Glutamatergic neuron (in vitro differentiated cells): ENCODE data around the gene SST. TPM values are rescaled to one million over a fixed set of nuclear protein-coding genes. Genes with fewer than 3 reads are reported as not detected.
"Not testable (repeated sequence)": the region's sequence is repeated elsewhere in the genome, so short reads cannot be mapped to it uniquely, and the experiment has no call there.

Experiments used
- DNase-seq: peaks from one replicate; pipeline ENCODE4 v3.0.0; 2022
- H3K27ac Mint-ChIP-seq: one replicate; pipeline ENCODE4 v1.8.0; 2020; ENCODE audit warnings: mild to moderate bottlenecking, mixed read lengths, inconsistent platforms; ENCODE audit not compliant: unreplicated experiment
- H3K27me3 Mint-ChIP-seq: one replicate; pipeline ENCODE4 v1.8.0; 2020; ENCODE audit warnings: mild to moderate bottlenecking, moderate library complexity, mixed read lengths, inconsistent platforms; ENCODE audit not compliant: unreplicated experiment
- H3K36me3 Mint-ChIP-seq: one replicate; pipeline ENCODE4 v1.8.0; 2020; ENCODE audit warnings: mild to moderate bottlenecking, mixed read lengths, inconsistent platforms; ENCODE audit not compliant: unreplicated experiment
- H3K4me1 Mint-ChIP-seq: one replicate; pipeline ENCODE4 v1.8.0; 2020; ENCODE audit warnings: mild to moderate bottlenecking, low read depth, mixed read lengths, inconsistent platforms; ENCODE audit not compliant: unreplicated experiment
- H3K4me3 Mint-ChIP-seq: one replicate; pipeline ENCODE4 v1.8.0; 2020; ENCODE audit warnings: mild to moderate bottlenecking, mixed read lengths, inconsistent platforms; ENCODE audit not compliant: unreplicated experiment
- H3K9me3 Mint-ChIP-seq: one replicate; pipeline ENCODE4 v1.8.0; 2020; ENCODE audit warnings: mild to moderate bottlenecking, moderate library complexity, mixed read lengths, inconsistent platforms; ENCODE audit not compliant: unreplicated experiment
- total RNA-seq: library from RNA; stranded (reverse); fragmentation: NEBNext Ultra II Directional; extraction: Animal tissue kit (Norgen Biotek cat#: 25700); gene quantifications from one replicate; pipeline ENCODE4 v1.2.1, GENCODE V29; 2021; ENCODE audit not compliant: unreplicated experiment
- TF ChIP-seq, protein P1 (sequence below): fragments of 200-600 bp; sonication (generic); IDR thresholded peaks from one replicate; pipeline ENCODE4 v1.5.0; 2021; ENCODE audit not compliant: partially characterized antibody, unreplicated experiment

The SST gene
- total RNA-seq, 1 donor from 2014 or later = 1,741 TPM

DNA sequence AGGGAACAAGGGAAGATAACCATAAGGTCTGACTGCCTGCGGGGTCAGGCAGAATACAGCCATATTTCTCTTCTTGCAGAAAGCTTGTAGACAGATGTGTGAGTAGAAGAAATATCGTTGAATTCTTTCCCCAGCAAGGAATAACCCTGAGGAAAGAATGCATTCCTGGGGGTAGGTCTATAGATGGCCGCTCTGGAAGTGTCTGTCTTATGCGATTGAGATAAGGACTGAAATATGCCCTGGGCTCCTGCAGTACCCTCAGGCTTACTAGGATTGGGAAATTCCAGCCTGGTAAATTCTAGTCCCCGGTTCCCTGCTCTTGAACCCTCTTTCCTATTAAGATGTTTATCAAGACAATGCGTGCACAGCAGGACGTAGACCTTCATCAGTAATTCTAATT lies 15.8 kb upstream of the SST start:
- Mint-ChIP-seq H3K36me3 (no peaks in the 10 kb centered on the region), H3K4me1 (no peaks in the 10 kb centered on the region), H3K9me3 (no peaks in the 10 kb centered on the region), H3K4me3 (no peak overlapping the region), H3K27ac (no peak overlapping the region), H3K27me3 (no peaks in the 10 kb centered on the region)
- TF ChIP-seq, protein P1, sequence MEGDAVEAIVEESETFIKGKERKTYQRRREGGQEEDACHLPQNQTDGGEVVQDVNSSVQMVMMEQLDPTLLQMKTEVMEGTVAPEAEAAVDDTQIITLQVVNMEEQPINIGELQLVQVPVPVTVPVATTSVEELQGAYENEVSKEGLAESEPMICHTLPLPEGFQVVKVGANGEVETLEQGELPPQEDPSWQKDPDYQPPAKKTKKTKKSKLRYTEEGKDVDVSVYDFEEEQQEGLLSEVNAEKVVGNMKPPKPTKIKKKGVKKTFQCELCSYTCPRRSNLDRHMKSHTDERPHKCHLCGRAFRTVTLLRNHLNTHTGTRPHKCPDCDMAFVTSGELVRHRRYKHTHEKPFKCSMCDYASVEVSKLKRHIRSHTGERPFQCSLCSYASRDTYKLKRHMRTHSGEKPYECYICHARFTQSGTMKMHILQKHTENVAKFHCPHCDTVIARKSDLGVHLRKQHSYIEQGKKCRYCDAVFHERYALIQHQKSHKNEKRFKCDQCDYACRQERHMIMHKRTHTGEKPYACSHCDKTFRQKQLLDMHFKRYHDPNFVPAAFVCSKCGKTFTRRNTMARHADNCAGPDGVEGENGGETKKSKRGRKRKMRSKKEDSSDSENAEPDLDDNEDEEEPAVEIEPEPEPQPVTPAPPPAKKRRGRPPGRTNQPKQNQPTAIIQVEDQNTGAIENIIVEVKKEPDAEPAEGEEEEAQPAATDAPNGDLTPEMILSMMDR = no peak
- DNase-seq = no peak

DNA sequence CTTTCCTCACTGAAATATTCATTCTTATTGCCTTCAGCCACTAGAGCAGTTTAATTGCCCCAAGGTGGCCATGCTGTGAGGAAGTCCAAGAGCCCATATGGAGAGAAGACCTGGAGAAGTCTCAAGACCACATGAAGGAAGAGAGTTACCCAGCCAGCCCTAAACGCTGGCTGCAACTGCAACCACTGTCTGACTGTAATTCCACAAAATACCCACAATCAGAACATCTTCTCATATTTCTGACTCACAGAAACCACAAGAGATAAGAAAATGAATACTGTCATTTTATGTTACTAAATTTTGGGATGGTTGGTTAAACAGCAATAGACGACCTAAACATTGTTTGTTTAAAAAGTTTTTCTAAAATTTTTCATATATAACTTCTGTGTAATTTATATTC lies 14.7 kb upstream of the SST start:
- TF ChIP-seq, protein P1 = no peak
- H3K27ac Mint-ChIP-seq = no peak overlapping the region
- no peak for DNase-seq
- H3K4me3 Mint-ChIP-seq = no peak overlapping the region
- H3K9me3 Mint-ChIP-seq = peaks cover 2% of the 10 kb centered on the region
- H3K36me3 Mint-ChIP-seq = no peaks in the 10 kb centered on the region
- no peaks in the 10 kb centered on the region for H3K4me1 Mint-ChIP-seq
- no peaks in the 10 kb centered on the region for H3K27me3 Mint-ChIP-seq

DNA sequence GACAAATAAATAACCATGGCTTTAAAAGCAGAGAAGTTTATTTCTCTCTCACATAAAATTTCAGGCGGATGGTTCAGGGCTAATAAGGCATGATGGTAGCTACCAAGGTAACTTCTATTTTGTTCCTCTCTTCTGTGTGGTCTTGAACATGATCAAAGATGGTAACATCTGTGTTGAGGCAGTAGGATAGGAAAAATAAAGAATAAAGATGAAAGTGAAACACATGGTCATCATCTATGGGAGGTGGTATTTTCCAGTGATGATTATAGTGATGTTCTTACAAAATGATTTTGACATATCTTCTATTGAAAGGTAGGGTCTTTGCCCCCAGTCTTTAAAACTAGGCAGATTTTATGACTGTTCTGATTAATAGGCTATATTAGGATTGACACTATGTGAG lies 14.2 kb upstream of the SST start:
- H3K4me1 Mint-ChIP-seq = peaks cover 4% of the 10 kb centered on the region
- H3K27me3 Mint-ChIP-seq = no peaks in the 10 kb centered on the region
- no peak overlapping the region for H3K4me3 Mint-ChIP-seq
- no peaks in the 10 kb centered on the region for H3K36me3 Mint-ChIP-seq
- TF ChIP-seq, protein P1 = no peak
- no peak overlapping the region for H3K27ac Mint-ChIP-seq
- DNase-seq = no peak
- peaks cover 2% of the 10 kb centered on the region for H3K9me3 Mint-ChIP-seq

DNA sequence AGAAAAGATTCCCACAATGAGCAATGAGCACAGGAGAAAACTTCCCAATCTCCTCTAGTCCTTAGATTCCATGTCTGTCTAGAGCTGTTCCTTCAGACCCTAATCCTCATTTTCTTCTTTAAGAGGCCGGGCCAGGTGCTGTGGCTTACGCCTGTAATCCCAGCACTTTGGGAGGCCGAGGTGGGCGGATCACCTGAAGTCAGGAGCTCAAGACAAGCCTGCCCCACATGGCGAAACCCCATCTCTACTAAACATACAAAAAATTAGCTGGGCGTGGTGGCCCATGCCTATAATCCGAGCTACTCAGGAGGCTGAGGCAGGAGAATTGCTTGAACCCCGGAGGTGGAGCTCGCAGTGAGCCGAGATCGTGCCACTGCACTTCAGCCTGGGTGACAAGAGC lies 11.6 kb upstream of the SST start:
- H3K36me3 Mint-ChIP-seq, H3K27ac Mint-ChIP-seq, H3K4me1 Mint-ChIP-seq, H3K9me3 Mint-ChIP-seq, H3K27me3 Mint-ChIP-seq, DNase-seq, H3K4me3 Mint-ChIP-seq: not testable (repeated sequence)

DNA sequence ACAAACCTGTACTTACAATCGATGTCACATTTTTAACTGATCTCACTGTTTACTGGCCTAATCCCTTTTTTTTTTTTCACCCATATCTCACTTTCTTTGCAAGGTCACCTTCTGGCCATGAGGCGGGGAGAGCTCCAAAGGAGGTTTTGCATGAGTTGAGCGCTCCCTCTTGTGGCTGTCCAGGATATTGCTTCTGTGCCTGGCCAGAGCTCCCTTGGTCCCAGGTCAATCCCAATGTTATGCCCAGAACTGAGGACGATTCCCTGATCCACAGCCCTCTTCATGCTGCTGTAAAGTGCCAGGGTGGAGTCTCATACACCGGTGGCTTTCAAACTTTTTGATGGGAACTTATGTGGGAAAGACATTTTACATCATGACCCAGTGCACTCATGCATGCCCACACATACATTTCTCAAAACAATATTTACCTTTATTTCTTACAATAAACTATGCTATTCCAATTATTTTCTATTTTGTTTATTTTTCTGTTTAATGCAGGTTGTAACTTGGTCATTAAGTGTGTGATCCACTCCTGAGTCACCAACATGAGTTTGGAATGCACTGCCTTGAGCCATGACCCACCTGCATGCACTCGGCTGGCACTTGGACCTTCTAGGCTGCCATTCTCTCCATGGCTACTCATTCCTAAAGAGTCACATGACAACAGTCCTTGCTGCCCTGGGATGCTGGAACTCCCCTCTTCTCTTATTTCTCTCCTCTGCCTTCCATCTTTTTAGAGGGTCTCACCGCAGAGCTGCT lies 9.6 kb upstream of the SST start:
- Mint-ChIP-seq H3K9me3 (peaks cover 4% of the 10 kb centered on the region), H3K27ac (peak overlapping the region; percentile 89), H3K4me3 (peak overlapping the region; percentile 55), H3K4me1 (peaks cover 7% of the 10 kb centered on the region), H3K36me3 (no peaks in the 10 kb centered on the region), H3K27me3 (no peaks in the 10 kb centered on the region)
- TF ChIP-seq, protein P1 = peak; percentile 80
- DNase-seq = peak; percentile 90
